ENCODE measurements around the gene ADGRL2.
"Not testable (repeated sequence)": the region's sequence is repeated elsewhere in the genome, so short reads cannot be mapped to it uniquely, and the experiment has no call there.

The ADGRL2 gene

DNA sequence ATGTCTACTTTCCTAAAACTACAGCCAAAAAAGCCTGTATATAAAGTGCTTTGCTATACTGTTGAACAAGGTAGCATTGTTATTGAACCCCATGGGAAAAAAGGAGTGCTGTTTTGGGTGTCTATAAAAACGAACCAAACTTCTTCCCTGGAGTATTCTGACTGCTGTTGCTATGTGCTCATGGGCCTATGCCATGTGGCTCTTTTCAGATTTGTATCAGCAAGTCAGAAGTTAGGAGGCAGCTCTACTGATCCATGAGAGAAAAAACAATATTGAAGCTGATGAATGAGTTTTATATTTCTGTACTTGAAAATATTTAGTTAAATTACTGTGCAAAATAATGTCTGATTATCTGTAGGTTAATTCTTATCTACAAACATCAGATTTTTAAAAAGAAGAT lies 66.5 kb downstream of the ADGRL2 start:
- no peaks in the 10 kb centered on the region for H3K9me3 ChIP-seq

DNA sequence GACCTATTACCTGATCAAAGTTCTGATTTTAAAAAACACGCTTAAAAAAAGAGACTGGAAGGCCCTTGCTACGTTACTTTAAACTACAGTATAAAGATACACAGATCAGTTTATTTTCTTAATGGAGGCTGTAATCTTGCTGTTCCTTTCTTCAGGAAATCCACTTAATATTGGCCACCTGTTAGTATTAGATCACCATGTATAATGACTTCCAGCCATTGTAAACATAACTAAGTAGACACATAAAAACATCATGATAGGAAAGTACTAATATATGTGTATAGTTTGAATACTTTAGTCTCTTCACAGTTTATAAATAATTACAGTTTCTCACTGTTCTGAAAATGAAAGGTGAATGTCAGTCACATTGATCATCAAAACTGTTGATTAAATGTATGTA lies 68.6 kb downstream of the ADGRL2 start:
- H3K36me3 ChIP-seq, result no peaks in the 10 kb centered on the region
- TF ChIP-seq, protein P1, sequence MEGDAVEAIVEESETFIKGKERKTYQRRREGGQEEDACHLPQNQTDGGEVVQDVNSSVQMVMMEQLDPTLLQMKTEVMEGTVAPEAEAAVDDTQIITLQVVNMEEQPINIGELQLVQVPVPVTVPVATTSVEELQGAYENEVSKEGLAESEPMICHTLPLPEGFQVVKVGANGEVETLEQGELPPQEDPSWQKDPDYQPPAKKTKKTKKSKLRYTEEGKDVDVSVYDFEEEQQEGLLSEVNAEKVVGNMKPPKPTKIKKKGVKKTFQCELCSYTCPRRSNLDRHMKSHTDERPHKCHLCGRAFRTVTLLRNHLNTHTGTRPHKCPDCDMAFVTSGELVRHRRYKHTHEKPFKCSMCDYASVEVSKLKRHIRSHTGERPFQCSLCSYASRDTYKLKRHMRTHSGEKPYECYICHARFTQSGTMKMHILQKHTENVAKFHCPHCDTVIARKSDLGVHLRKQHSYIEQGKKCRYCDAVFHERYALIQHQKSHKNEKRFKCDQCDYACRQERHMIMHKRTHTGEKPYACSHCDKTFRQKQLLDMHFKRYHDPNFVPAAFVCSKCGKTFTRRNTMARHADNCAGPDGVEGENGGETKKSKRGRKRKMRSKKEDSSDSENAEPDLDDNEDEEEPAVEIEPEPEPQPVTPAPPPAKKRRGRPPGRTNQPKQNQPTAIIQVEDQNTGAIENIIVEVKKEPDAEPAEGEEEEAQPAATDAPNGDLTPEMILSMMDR (IDR thresholded peaks at IDR 0.05; ENCODE audit: low read depth, low read length), result no peak

More for the DNA sequence above, 66.5 kb downstream of the ADGRL2 start:
- peak; percentile 6 for DNase-seq
- TF ChIP-seq, protein P1 (IDR thresholded peaks at IDR 0.05; ENCODE audit: low read depth, low read length), result no peak
- Histone ChIP-seq H3K4me1 (no peaks in the 10 kb centered on the region), H3K4me3 (ENCODE audit: low read depth, low read length) (no peak overlapping the region), H3K36me3 (no peaks in the 10 kb centered on the region), H3K27me3 (no peaks in the 10 kb centered on the region)

DNA sequence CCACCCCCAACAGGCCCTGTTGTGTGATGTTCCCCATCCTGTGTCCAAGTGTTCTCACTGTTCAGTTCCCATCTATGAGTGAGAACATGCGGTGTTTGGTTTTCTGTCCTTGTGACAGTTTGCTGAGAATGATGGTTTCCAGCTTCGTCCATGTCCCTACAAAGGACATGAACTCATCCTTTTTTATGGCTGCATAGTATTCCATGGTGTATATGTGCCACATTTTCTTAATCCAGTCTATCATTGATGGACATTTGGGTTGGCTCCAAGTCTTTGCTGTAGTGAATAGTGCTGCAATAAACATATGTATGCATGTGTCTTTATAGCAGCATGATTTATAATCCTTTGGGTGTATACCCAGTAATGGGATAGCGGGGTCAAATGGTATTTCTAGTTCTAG lies 70.4 kb downstream of the ADGRL2 start:
- H3K36me3 ChIP-seq; H3K9me3 ChIP-seq; H3K27me3 ChIP-seq; H3K4me3 ChIP-seq (ENCODE audit: low read depth, low read length); H3K4me1 ChIP-seq; DNase-seq: not testable (repeated sequence)

More for the DNA sequence above, 68.6 kb downstream of the ADGRL2 start:
- H3K4me3 ChIP-seq (ENCODE audit: low read depth, low read length), result no peak overlapping the region
- H3K27me3 ChIP-seq, result no peaks in the 10 kb centered on the region
- DNase-seq, result no peak
- H3K4me1 ChIP-seq, result no peaks in the 10 kb centered on the region
- H3K9me3 ChIP-seq, result no peaks in the 10 kb centered on the region

DNA sequence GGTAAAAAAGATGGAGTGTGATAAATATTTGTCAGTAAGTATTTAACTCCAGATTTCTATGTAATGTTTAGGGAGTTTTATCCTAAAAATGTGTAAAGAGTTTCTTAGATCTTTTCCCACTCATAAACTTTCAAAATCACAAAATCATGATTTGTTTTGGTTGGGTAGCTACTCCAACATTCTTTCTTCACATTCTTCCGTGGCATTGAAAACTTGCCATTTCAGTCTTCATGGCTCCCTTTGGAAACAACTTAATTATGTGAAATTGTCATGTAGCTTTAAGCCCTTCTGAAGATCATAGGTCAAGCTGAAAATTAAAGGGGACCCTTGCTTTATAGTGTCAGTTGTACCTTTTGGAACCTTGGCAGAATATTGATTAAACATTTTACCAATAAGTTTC lies 73.2 kb downstream of the ADGRL2 start:
- H3K4me3 ChIP-seq (ENCODE audit: low read depth, low read length), result no peak overlapping the region
- TF ChIP-seq, protein P1 (IDR thresholded peaks at IDR 0.05; ENCODE audit: low read depth, low read length), result no peak
- DNase-seq, result no peak
- H3K36me3 ChIP-seq, result no peaks in the 10 kb centered on the region
- no peaks in the 10 kb centered on the region for H3K4me1 ChIP-seq
- H3K9me3 ChIP-seq, result no peaks in the 10 kb centered on the region
- H3K27me3 ChIP-seq, result no peaks in the 10 kb centered on the region

DNA sequence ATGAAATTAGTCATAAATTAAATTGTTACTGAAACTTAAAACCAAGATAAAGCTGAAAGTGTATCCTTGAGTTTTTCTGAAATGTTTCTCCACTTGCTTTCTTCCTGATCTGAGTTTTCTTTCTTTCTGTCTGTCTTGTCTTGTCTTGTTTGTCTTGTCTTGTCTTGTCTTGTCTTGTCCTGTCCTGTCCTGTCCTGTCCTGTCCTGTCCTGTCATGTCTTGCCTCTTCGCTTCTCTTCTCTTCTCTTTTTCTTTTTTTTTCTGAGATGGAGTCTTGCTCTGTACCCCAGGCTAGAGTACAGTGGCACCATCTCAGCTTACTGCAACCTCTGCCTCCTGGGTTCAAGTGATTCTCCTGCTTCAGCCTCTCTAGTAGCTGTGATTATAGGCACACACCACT lies 73.7 kb downstream of the ADGRL2 start:
- Histone ChIP-seq H3K9me3 (no peaks in the 10 kb centered on the region), H3K27me3 (no peaks in the 10 kb centered on the region), H3K4me1 (no peaks in the 10 kb centered on the region), H3K4me3 (ENCODE audit: low read depth, low read length) (no peak overlapping the region), H3K36me3 (no peaks in the 10 kb centered on the region)
- TF ChIP-seq, protein P1 (IDR thresholded peaks at IDR 0.05; ENCODE audit: low read depth, low read length), result no peak
- DNase-seq, result no peak

DNA sequence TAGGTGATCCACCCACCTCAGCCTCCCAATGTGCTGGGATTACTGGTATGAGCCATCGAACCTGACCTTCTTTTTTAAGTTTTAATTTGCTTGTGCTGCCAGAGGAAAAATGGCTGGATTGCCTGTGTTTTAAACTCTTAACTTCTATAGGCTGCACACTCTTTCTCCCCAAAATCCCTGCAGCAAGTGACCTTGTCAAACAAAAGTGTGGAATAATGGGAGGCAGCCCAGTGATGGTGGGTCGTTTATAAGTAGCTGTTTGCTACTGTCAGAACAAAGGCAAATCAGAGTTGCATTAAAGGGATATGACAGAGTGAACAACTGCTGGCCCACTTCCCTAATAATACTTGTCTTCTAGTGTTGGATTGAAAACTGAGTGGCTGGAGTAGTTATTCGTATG lies 74.2 kb downstream of the ADGRL2 start:
- Histone ChIP-seq H3K4me3 (ENCODE audit: low read depth, low read length) (no peak overlapping the region), H3K4me1 (no peaks in the 10 kb centered on the region), H3K27me3 (no peaks in the 10 kb centered on the region), H3K36me3 (no peaks in the 10 kb centered on the region), H3K9me3 (no peaks in the 10 kb centered on the region)
- DNase-seq, result no peak
- TF ChIP-seq, protein P1 (IDR thresholded peaks at IDR 0.05; ENCODE audit: low read depth, low read length), result no peak

All from BE2C (cell line).